ENCODE measurements around the gene GFY.

The GFY gene

GRCh38 chr19:49428547-49429451, 3.6 kb downstream of the GFY start:
- no peak for DNase-seq (ENCODE audit: low read depth)

GRCh38 chr19:49430172-49430677, 5.0 kb downstream of the GFY start:
- no peak for DNase-seq (ENCODE audit: low read depth)

- no peak for DNase-seq (ENCODE audit: low read depth)
Measured at GRCh38 chr19:49430678-49431329, 5.6 kb downstream of the GFY start.

- DNase-seq (ENCODE audit: low read depth) = no peak
Measured at GRCh38 chr19:49431330-49431749, 6.2 kb downstream of the GFY start.

GRCh38 chr19:49432141-49433073, 7.2 kb downstream of the GFY start:
- DNase-seq (ENCODE audit: low read depth) = no peak

GRCh38 chr19:49433240-49433901, 8.2 kb downstream of the GFY start:
- no peak for DNase-seq (ENCODE audit: low read depth)

GRCh38 chr19:49434907-49435583, 9.9 kb downstream of the GFY start:
- no peak for DNase-seq (ENCODE audit: low read depth)

GRCh38 chr19:49435670-49436069, 10.5 kb downstream of the GFY start:
- DNase-seq (ENCODE audit: low read depth) = no peak

GRCh38 chr19:49436381-49437017, 11.3 kb downstream of the GFY start:
- no peak for DNase-seq (ENCODE audit: low read depth)

GRCh38 chr19:49437231-49437630, 12.0 kb downstream of the GFY start:
- no peak for DNase-seq (ENCODE audit: low read depth)

GRCh38 chr19:49438261-49438660, 13.1 kb downstream of the GFY start:
- DNase-seq (ENCODE audit: low read depth) = no peak

- no peak for DNase-seq (ENCODE audit: low read depth)
Measured at GRCh38 chr19:49439836-49440235, 14.6 kb downstream of the GFY start.

GRCh38 chr19:49440439-49441209, 15.4 kb downstream of the GFY start:
- DNase-seq (ENCODE audit: low read depth) = no peak

GRCh38 chr19:49441210-49441959, 16.2 kb downstream of the GFY start, which contains the start of gene SLC17A7:
SLC17A7 (minus strand) TSS chr19:49441527; CDS start chr19:49441379, 148 bp downstream.
- no peak for DNase-seq (ENCODE audit: low read depth)

- DNase-seq (ENCODE audit: low read depth) = no peak
Measured at GRCh38 chr19:49441960-49442350, 16.8 kb downstream of the GFY start.

- no peak for DNase-seq (ENCODE audit: low read depth)
Measured at GRCh38 chr19:49442354-49442753, 17.2 kb downstream of the GFY start.

GRCh38 chr19:49442771-49443365, 17.7 kb downstream of the GFY start:
- no peak for DNase-seq (ENCODE audit: low read depth)

- DNase-seq (ENCODE audit: low read depth) = peak; percentile 87
Measured at GRCh38 chr19:49443366-49444099, 18.3 kb downstream of the GFY start.

Data from stimulated activated CD8-positive, alpha-beta memory T cell treated with anti-CD3 and anti-CD28 coated beads, Interleukin-12 subunit alpha, Interleukin-12 subunit beta, amount 100 ng/mL, for 1 hour (primary cell).